C1 segment of cervical spinal cord (tissue), 14 donors: ENCODE measurements around the gene PPP2R5E.
"Not testable (repeated sequence)": the region's sequence is repeated elsewhere in the genome, so short reads cannot be mapped to it uniquely, and the experiment has no call there.

Experiments used
- DNase-seq, 14 donors: peaks; one replicate each; lab custom pipeline; 2025; lab: John Stamatoyannopoulos, UW

Gene PPP2R5E

DNA sequence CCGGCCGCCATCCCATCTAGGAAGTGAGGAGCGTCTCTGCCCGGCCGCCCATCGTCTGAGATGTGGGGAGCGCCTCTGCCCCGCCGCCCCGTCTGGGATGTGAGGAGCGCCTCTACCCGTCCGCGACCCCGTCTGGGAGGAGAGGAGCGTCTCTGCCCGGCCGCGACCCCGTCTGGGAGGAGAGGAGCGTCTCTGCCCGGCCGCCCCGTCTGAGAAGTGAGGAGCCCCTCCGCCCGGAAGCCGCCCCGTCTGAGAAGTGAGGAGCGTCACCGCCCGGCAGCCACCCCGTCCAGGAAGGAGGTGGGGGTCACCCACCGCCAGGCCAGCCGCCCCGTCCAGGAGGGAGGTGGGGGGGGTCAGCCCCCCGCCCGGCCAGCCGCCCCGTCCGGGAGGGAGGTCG is 20.7 kb downstream of the PPP2R5E start:
- not testable (repeated sequence) for DNase-seq

DNA sequence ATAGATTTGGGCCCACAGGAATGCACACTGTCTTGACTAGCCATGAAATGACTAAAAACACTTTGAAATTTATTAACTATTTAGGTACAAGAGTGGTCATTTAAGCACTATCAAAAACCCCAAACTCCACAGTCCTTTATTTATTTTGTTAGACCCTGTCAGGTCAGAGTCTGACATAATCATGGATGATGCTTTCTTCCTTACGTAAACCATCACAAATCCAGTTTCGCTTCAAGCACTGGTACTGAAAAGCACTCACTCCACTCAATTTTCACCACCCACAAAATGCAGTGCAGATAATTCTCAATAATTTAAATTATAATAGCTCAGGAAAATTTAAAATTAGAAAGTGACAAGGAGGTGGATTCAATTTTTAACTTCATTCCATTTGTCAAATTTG is 25.8 kb downstream of the PPP2R5E start:
- DNase-seq, result no peak

DNA sequence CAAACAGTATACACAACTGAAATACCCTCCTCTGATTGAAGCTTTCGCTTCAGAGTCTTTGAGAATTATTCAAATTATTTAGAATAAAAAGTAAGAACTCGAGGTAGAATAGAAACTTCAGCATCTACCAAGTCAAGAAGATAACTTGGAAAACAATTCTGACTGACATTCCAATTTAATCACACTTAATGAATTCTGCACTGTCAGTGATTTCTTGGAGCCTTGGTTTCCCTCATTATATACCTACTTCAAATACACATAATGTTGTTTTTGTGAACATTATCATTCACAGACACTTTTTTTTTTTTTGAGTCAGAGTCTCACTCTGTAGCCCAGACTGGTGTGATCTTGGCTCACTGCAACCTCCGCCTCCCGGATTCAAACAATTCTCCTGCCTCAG is 27.9 kb downstream of the PPP2R5E start:
- DNase-seq, result no peak

DNA sequence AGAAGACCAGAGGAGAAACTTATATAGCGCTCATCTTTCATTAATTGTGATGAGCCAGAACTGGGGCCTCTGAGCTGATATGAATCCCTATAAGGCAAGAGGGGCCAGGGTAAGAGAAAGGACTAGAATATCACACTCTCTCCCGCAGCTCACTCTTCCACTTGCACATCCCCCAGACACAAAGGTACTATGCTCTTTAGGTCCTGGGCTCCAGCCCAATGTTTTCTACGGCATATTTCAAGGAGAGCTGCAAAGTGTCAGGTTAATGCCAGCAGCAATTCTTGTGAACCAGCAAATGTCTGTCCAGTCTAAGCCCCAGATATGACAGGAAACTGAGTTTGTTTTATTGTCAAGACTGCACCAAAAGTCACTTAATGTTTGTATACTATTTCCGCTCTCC is 29.4 kb downstream of the PPP2R5E start:
- DNase-seq, result no peak

DNA sequence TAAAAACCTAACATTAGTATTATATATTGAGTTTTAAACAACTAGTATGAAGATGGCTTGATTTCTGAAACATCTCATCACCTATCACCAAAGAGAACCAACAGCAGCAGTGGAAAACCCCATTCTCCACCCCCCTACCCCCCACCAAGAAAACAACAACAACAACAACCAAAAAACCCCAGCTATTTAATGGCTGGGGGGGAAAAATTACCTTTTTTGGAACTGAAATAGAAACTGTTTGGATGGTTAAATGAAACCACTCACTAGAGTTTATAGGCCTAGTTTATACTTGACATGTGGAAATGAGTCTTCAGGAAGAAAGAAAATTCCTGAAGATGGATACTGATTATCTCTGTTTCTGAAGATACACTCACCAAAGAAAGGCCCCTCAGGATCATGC is 30.3 kb downstream of the PPP2R5E start:
- no peak for DNase-seq

DNA sequence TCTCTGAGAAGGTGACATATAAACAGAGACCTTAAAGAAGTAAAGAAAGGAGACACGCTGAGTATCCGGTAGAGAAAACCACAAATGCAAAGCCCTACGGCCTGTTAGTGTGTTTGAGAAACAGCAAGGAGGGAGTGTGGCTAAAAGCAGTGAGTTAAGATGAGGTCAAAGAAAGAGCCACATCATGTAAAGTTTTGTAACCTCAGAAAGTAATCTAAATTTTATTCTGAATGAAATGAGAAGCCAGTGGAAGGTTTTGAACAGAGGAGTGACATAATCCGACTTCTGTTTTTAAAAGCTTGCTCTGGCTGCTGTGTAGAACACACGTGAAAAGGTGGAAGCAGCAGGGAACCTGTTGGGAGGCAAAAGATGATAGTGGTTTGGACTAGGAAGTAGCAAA is 32.6 kb downstream of the PPP2R5E start:
- no peak for DNase-seq

DNA sequence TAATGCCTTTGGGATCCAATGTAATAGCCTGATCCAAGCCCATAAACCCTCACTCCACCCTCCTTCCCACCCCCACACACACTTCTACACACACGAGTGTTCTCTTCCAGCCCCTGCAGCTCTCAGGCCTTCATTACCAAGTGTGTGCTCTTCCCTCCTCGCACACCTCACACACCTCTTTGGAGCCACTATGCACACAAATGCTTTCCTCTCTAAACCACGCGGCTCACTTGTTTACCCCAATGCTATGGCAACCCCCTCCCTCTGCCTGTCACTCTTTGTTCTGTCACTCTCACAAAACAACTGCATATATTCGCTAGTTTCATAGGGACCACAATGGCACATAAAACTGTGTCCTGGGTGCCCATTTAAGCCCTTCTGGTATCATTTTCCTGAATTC is 35.1 kb downstream of the PPP2R5E start:
- DNase-seq, result no peak

DNA sequence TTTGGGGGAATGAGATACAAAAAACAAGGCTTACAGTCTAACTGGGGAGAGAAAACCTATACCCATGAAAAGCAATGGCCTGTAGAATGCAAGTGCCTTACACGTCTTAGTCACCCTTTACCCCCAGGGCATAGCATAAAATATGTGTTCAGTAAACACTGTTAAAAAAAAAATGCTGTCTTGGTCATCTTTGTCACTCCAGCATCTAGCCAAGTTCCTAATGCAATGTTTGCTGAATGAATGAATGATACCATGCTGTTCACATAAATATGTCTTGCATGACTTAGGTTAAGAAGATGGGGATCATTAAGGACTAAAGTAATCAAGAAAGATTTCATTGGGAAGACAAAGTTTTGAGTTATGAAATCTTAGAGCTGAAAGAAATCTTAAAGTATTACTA is 38.5 kb downstream of the PPP2R5E start:
- DNase-seq, result no peak

DNA sequence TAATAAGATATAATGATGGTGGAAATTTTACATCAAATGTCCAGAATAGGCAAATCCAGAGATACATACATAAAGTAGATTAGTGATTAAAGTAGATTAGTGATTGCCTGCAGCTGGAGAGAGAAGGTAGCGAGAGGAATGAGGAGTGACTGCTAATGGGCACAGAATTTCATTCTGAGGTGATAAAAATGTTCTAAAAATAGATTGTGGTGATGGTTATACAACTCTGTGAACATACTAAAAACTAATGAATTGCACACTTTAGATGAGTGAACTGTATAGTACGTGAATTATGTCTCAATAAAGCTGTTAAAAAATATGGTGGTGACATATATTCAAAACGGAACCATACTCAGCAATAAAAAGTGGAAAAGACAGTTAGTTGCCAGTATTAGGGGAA is 41.7 kb downstream of the PPP2R5E start:
- DNase-seq, result no peak

DNA sequence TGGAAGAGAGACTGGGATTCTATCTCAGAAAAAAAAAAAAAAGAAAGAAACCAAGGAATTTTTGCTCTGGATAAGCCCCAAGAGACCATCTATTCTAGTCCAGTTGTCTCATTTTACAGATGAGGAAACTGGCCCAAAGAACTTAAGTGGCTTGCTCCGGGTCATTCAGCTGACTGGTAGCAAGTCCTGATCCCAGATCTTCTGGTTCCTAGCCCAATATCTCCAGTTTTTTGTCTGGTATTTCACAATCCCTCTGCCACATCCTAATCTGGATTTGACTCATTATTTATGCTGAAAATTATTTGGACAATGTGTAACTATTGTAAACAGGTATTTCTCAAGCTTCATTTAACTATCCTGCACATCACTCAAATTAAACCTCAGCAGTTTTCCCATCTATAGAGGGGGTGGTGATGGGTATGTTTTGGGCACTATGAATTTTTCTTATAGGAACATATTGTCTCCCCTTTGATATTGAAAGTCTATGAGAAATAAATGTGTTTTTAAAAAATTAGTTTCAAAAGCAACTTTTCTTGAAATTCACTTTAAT is 43.4 kb downstream of the PPP2R5E start:
- no peak for DNase-seq

DNA sequence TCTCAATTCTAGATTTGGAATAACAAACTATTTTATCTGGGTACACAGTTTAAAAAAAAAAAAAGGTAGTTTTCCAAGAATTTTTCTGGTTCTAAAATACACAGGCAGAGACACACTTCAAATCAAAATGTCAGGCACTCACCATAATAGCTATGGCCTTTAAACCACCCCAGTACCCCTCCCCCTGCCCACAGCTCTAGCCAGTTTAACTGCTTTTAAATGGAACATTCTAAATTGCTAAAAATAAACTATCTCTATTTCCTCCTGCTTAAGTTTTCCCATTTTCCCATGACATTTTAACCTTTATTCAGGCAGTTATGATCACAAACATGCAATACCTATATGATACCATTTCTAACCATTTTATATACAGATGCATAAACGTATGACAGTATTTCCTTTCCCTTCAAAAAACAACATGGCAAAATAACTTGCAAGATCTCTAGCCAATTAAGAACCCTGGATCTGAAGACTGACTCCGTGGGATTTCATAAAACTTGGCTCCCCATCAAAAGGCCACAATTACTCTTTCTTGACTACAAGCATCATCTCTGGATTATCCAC is 46.3 kb downstream of the PPP2R5E start:
- no peak for DNase-seq

DNA sequence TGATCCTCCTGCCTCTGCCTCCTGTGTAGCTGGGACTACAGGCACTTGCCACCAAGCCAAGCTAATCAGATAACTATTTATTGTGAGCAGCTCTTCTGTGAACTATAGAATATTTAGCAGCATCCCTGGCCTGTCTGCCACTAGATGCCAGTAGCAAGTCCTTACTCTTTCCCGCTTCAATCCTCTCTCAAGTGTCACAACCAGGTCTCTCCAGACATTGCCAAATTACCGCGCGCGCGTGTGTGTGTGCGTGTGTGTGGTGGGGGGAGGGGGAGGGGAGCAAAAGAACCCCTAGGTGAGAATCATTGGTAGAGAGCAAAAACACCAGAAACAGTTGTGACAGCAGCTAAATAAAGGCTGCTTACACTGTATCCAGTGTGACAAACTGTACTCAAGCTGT is 49.9 kb downstream of the PPP2R5E start:
- no peak for DNase-seq

DNA sequence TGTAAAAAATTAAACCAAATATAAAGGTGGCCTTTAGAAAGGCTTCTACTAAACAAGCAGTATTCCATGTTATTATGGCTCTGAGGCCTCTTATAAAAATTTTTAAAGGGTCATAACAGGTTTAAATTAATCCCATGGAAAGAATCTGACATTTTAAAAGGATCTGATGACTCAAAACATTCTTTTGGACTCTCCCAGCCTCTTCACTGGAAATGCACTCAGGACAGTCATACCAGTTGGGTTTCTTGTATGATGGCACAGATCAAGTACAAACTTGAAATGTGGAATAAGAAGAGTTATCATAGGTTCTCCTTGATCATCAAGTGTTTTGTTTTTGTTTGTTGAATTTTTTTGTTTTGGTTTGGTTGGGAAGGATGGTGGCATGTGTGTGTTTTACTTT is 50.8 kb downstream of the PPP2R5E start:
- no peak for DNase-seq

DNA sequence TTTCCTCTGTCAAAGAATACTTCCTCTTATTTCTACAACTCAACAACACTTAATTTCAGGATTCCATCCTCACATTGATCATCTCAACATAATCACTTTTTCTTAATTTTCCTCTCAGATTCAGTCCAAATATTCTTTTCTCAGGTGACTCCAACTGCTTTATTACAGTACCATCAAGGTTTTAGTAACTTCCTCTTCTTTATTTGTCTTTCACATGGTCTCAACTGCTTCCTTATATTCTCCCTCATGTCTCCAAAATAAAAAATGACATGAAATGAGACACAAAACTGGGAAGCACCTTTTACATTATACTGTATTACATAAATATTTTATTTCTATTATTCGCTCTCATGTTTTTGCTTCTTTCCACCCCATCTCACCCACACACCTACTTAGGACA is 55.5 kb downstream of the PPP2R5E start:
- no peak for DNase-seq

DNA sequence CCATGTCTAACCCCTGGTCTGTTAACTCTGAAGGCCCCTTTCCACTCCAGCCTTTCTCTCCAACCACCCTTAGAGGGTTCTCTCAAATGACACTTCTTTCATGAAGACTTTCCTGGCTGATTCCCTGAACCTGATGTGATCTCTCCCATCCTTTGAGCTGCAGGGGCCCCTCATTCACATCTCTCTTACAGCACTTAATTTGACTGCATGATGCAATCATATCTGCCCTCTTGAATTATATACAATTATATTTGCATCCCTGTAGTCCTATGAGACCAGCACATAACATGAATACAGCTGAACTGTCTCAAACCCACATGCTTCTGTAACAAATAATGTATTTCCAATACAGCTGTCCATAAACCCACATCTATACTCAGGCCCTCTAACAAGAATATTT is 56.4 kb downstream of the PPP2R5E start:
- no peak for DNase-seq

DNA sequence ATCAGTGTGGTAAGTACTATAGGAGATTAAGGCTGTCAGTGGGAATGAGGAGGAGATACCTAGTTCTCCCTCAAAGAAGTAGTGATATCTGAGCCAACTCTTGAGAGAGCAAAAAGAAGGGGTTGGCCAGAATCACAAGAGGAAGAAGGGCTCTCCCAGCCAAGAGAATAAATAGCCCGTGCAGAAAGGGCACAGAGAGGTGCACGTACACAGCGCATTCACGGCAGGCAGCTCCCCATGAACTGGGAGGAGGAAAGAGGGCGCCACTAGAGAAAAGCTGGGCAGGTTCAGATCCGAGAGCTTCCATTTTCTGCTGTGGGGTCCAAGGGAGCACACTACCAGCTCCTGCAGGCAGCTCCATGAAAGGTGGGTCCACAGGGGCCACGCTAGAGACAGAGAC is 59.9 kb downstream of the PPP2R5E start:
- DNase-seq, result no peak

DNA sequence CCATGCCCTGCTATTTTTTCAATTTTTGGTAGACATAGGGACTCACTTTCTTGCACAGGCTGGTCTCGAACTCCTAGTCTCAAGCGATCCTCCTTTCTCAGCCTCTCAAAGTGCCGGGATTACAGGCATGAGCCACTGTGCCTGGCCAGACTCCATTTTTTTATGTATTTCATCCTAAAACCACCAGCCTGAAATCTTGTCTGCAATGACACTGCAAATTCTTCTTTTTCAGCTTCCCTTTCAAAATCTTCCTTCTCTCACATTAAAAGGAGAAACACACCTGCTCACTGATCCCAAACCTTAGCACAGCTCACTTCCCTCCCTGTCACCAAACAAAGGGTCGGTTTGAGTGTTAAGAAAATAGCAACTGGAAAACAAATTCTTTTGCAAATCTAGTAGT is 62.6 kb downstream of the PPP2R5E start:
- no peak for DNase-seq

DNA sequence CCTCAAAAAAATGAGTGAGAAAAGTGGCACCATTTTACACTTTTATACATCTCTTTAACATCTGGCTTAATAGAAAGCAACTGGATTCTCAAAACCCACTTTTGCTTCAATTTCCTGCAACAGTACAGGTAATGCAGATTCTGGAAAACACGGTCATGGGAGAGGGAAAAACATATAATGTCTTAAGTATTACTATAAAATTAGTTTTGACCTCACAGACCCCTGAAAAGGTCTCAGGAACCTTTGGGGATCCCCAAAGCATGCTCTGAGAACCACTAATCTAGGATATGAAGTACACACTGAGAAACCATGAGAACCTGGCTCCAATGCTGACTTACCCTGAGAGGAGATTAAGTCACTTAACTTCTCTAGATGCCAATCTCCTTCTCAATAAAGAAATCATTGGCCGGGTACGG is 64.7 kb downstream of the PPP2R5E start:
- DNase-seq, result no peak

DNA sequence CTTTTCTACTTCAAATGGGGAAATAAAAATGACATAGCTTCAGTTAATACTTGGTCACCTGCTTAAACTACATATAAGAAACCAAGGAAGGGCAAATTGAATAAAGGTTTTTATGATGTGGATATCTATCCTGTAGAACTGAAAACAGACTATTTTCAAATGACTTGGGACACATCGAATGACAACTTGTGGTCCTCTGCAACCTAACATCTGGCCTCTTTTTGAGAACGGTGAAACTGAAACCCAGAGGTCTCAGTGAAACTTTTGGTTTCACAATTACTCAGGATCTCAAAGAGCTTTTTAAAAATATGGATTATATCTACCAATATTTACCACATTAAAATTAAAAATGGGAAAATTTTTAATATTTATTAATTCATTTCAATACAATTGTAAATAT is 65.2 kb downstream of the PPP2R5E start:
- no peak for DNase-seq

DNA sequence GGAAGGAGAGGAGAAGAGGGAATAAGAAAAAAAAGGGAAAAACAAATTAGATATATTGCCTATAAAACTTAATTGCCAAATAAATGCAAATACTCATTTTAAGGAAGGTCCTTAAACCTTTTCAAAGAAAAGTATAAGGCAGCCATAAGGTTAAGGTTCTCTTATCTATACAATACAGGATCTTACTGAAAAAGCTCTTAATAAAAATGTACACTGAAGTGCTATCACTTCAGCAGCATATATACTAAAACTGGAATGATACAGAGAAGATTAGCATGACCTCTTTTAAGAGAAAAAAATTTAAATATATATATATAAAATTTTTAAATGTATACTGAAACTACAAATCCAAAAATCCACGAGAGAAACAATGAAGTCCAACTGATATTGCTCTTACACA is 65.6 kb downstream of the PPP2R5E start:
- DNase-seq, result no peak

DNA sequence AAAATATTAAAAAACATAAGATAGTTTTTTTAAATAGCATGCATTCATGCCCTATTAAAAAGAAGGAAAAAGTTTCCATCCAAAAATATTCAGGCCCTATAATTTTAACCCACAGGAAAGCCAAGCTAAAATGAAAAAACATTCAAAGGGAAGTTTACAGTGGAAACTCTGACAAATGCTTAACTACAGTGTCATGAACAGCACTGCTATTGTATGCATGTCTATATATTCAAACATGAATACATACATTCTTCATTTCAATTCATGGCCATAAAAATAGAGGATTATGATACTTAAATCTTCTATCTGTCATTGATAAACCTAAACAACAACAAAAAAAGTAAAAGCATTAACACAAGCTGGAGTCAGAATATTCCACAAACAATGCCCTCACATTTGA is 67.4 kb downstream of the PPP2R5E start:
- no peak for DNase-seq

DNA sequence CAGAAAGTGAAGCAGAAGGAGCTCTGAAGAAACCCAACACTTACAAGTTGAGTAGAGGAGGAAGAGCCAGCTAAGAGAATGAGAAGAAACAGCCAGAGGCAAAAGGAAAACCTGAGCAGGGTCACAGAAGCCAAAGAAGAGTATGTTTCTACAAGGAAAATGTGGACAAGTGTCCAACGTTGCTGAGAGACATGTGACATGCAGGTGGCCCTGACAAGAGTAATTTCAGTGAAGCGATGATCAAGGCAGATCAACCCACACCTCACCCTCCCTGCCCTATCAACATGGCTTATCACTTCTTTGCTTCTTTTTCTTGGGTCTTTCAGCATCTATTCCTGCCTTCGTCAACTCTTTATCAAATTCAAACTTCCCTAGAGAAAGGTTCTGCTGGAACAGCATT is 68.3 kb downstream of the PPP2R5E start:
- DNase-seq, result no peak

DNA sequence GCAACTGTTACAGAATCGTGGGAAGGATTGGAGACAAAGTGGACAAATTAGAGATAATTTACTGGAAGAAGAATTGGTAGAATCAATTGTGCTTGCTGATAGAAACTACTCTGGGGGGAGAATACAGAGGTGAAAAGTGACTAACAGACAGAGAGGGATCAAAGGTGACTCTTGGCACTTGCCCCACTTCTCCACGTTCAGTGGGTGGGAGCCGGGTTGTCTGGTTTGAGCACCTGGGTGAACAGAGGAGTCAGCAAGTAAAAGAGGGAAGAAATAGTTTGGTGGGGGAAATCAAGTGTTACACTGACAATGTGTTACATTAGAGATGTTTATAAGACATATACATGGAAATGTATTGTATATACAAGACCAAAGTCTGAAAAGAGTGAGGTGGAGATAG is 69.1 kb downstream of the PPP2R5E start:
- DNase-seq, result no peak
